Activated CD8-positive, alpha-beta T cell treated with anti-CD3 and anti-CD28 coated beads, Interleukin-2, amount 10 ng/mL, durations not matched to agents 7 days and 5 days (primary cell): Measurements from ENCODE around the gene NTMT1. TPM values are rescaled to one million over a fixed set of nuclear protein-coding genes. Genes with fewer than 3 reads are reported as not detected.

ENCODE experiments used
- ATAC-seq: fragments of 150-1000 bp; cut with Tn5 transposase; one replicate; pipeline ENCODE4 v1.10.0; 2021; ENCODE audit warnings: moderate library complexity
- CTCF ChIA-PET: fragments of 350-600 bp; sonication (Branson Sonifier 250); formaldehyde crosslinking; loops from one replicate; lab custom pipeline; 2021; ENCODE audit warnings: antibody characterized with exemption; lab: Charles Lee
- POLR2A ChIA-PET: fragments of 350-600 bp; sonication (Branson Sonifier 250); formaldehyde crosslinking; loops from one replicate; lab custom pipeline; 2021; ENCODE audit warnings: antibody characterized with exemption; lab: Charles Lee
- DNase-seq: peaks from one replicate; pipeline ENCODE4 v3.0.0-alpha.2; 2020
- H3K27ac Mint-ChIP-seq: one replicate; pipeline ENCODE4 v1.8.0; 2021; ENCODE audit warnings: mild to moderate bottlenecking, mixed read lengths
- H3K27me3 Mint-ChIP-seq: one replicate; pipeline ENCODE4 v1.8.0; 2021; ENCODE audit warnings: low read depth, mixed read lengths
- H3K36me3 Mint-ChIP-seq: one replicate; pipeline ENCODE4 v1.8.0; 2021; ENCODE audit warnings: low read depth, mixed read lengths
- H3K4me1 Mint-ChIP-seq: one replicate; pipeline ENCODE4 v1.8.0; 2021; ENCODE audit warnings: low read depth, mixed read lengths
- H3K4me3 Mint-ChIP-seq: one replicate; pipeline ENCODE4 v1.8.0; 2021; ENCODE audit warnings: mild to moderate bottlenecking, mixed read lengths
- H3K9me3 Mint-ChIP-seq: one replicate; pipeline ENCODE4 v1.8.0; 2022; ENCODE audit warnings: mixed read lengths; ENCODE audit not compliant: insufficient read depth
- total RNA-seq, 2 experiments: library from RNA; stranded (reverse); gene quantifications; one replicate each; pipeline ENCODE4 v1.2.3, GENCODE V29; 2021

NTMT1 gene
- total RNA-seq, 2 experiments from 2014 or later, result 36.2 to 39.2 TPM

- peaks cover 13% of the 10 kb centered on the region for H3K4me1 Mint-ChIP-seq
- H3K27me3 Mint-ChIP-seq, result peaks cover 27% of the 10 kb centered on the region
- ChIA-PET CTCF (interaction anchor here (0.6 to 9.5 kb wide), 4 partner anchors 7 to 489 kb away, joined by 3 to 176 read pairs (median 46); no protein-coding TSS in a partner anchor), POLR2A (interaction anchor here (1.1 to 1.4 kb wide), 2 partner anchors 442 to 488 kb away, joined by 4 to 5 read pairs; partner anchors contain the start of gene IER5L)
- no peaks in the 10 kb centered on the region for H3K9me3 Mint-ChIP-seq
- DNase-seq (no peak), ATAC-seq (peak; percentile 31)
- no peaks in the 10 kb centered on the region for H3K36me3 Mint-ChIP-seq
- peak overlapping the region; percentile 34 for H3K4me3 Mint-ChIP-seq
- no peak overlapping the region for H3K27ac Mint-ChIP-seq
Observed at GRCh38 chr9:129619787-129620668, 5.9 kb upstream of the NTMT1 start.

GRCh38 chr9:129620669-129621295, 5.2 kb upstream of the NTMT1 start, which contains the start of gene C9orf50:
Gene C9orf50, minus strand, starts transcription at chr9:129621101. Its CDS starts 527 bp downstream, at chr9:129620574.
- CTCF ChIA-PET, result interaction anchor here (0.9 to 9.5 kb wide), 5 partner anchors 7 to 490 kb away, joined by 3 to 176 read pairs (median 10); no protein-coding TSS in a partner anchor

GRCh38 chr9:129623331-129623730, 2.6 kb upstream of the NTMT1 start:
- Mint-ChIP-seq H3K36me3 (peaks cover 9% of the 10 kb centered on the region), H3K4me1 (peaks cover 35% of the 10 kb centered on the region), H3K4me3 (no peak overlapping the region), H3K27ac (no peak overlapping the region), H3K27me3 (peaks cover 20% of the 10 kb centered on the region), H3K9me3 (no peaks in the 10 kb centered on the region)
- no peak for DNase-seq
- POLR2A ChIA-PET, result interaction anchor here (1.9 kb wide), 1 partner anchor 484 kb away, joined by 5 read pairs; no protein-coding TSS in a partner anchor
- CTCF ChIA-PET, result interaction anchor here (1.0 to 9.5 kb wide), 10 partner anchors 10 to 492 kb away, joined by 3 to 176 read pairs (median 10); partner anchors contain the start of genes ASB6 and IER5L
- no peak for ATAC-seq

More at GRCh38 chr9:129620669-129621295, 5.2 kb upstream of the NTMT1 start, which contains the start of gene C9orf50:
- Mint-ChIP-seq H3K9me3 (no peaks in the 10 kb centered on the region), H3K36me3 (no peaks in the 10 kb centered on the region), H3K4me3 (no peak within 1 kb of the TSS), H3K27me3 (peaks cover 27% of the 10 kb centered on the region), H3K27ac (no peak within 1 kb of the TSS), H3K4me1 (peaks cover 18% of the 10 kb centered on the region)
- POLR2A ChIA-PET, result interaction anchor here (1.1 to 1.4 kb wide), 2 partner anchors 443 to 489 kb away, joined by 4 to 5 read pairs; partner anchors contain the start of gene IER5L
- ATAC-seq (no peak), DNase-seq (no peak)

- ATAC-seq (peak; percentile 10), DNase-seq (peak; percentile 82)
- H3K27me3 Mint-ChIP-seq, result peaks cover 14% of the 10 kb centered on the region
- peaks cover 45% of the 10 kb centered on the region for H3K4me1 Mint-ChIP-seq
- peak overlapping the region; percentile 40 for H3K4me3 Mint-ChIP-seq
- H3K36me3 Mint-ChIP-seq, result peaks cover 15% of the 10 kb centered on the region
- peak overlapping the region; percentile 88 for H3K27ac Mint-ChIP-seq
- POLR2A ChIA-PET, result interaction anchor here (0.8 to 1.9 kb wide), 3 partner anchors 15 to 485 kb away, joined by 4 to 8 read pairs (median 5); partner anchors contain the start of gene IER5L
- no peaks in the 10 kb centered on the region for H3K9me3 Mint-ChIP-seq
- CTCF ChIA-PET, result interaction anchor here (0.7 to 9.5 kb wide), 47 partner anchors 11 to 900 kb away, joined by 3 to 176 read pairs (median 4); partner anchors contain the start of genes ASB6, CRAT, IER5L and PTPA
Observed at GRCh38 chr9:129624168-129624759, 1.7 kb upstream of the NTMT1 start.

DNA sequence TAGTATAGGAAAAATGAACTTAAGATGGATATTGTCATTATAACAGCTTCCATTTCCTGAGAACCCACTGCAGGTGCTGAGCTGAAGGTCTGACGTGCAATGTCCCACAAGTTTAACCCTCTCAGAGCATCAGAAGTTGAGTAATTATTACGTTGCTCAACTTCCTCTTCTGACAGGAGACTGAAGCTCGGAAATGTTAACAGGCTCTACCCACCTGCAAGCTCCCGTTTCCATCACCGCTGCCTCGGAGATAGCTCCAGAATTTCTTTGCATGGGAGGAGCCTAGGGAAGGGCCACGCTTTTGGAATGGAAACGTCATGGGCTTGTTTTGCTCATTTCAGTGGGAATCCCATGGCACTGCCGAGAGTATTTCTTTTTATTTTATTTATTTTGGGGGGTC, 1.0 kb upstream of the NTMT1 start:
- POLR2A ChIA-PET, result interaction anchor here (0.7 to 1.9 kb wide), 7 partner anchors 14 to 485 kb away, joined by 3 to 8 read pairs (median 4); partner anchors contain the start of gene IER5L
- Mint-ChIP-seq H3K4me3 (peak overlapping the region; percentile 76), H3K36me3 (peaks cover 16% of the 10 kb centered on the region), H3K4me1 (peaks cover 49% of the 10 kb centered on the region), H3K9me3 (no peaks in the 10 kb centered on the region), H3K27ac (peak overlapping the region; percentile 88), H3K27me3 (peaks cover 9% of the 10 kb centered on the region)
- ATAC-seq (peak; percentile 25), DNase-seq (peak; percentile 58)
- CTCF ChIA-PET, result interaction anchor here (0.9 to 9.5 kb wide), 35 partner anchors 11 to 596 kb away, joined by 3 to 176 read pairs (median 5); partner anchors contain the start of genes ASB6, CRAT, IER5L and PTPA

DNA sequence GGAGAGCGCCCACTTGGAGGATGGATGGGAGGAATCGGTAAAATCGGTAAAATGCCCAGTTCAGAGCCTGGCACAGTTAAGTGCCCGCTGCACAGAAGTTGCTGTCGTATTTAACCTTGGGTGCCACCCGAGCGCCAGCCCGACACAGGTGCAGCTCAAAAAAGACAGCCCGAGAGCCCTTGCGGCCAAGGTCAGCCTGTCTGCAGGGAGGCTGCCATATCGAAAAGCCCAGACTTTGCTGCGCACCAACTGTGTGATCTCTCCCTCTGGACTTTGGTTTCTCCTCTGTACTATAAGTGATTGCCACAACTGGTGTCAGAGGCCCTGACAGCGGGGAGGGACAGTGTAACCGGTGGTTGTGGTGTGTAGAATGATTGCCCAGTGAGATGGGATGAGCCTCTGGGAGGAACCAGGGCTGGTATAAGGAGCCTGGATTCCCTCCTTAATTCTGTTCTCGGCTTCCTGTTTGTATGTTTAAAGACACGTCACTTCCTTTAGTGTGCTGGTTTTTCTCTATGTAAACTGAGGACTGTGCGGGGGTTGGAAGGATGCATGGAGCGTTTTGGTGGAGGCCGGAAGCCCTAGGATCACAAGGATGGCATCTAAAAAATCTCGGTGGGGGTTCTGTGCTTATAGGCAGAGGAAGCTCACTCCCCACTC, 792 bp downstream of the NTMT1 start:
- peak overlapping the region; percentile 88 for H3K27ac Mint-ChIP-seq
- CTCF ChIA-PET, result interaction anchor here (2.0 to 9.5 kb wide), 5 partner anchors 13 to 496 kb away, joined by 7 to 176 read pairs (median 75); partner anchors contain the start of gene ASB6
- no peaks in the 10 kb centered on the region for H3K9me3 Mint-ChIP-seq
- POLR2A ChIA-PET, result interaction anchor here (0.6 to 1.6 kb wide), 4 partner anchors 10 to 484 kb away, joined by 3 to 4 read pairs (median 4); no protein-coding TSS in a partner anchor
- H3K27me3 Mint-ChIP-seq, result no peaks in the 10 kb centered on the region
- H3K36me3 Mint-ChIP-seq, result peaks cover 16% of the 10 kb centered on the region
- peak; percentile 40 for ATAC-seq
- peak overlapping the region; percentile 80 for H3K4me3 Mint-ChIP-seq
- peak; percentile 63 for DNase-seq
- H3K4me1 Mint-ChIP-seq, result peaks cover 57% of the 10 kb centered on the region

DNA sequence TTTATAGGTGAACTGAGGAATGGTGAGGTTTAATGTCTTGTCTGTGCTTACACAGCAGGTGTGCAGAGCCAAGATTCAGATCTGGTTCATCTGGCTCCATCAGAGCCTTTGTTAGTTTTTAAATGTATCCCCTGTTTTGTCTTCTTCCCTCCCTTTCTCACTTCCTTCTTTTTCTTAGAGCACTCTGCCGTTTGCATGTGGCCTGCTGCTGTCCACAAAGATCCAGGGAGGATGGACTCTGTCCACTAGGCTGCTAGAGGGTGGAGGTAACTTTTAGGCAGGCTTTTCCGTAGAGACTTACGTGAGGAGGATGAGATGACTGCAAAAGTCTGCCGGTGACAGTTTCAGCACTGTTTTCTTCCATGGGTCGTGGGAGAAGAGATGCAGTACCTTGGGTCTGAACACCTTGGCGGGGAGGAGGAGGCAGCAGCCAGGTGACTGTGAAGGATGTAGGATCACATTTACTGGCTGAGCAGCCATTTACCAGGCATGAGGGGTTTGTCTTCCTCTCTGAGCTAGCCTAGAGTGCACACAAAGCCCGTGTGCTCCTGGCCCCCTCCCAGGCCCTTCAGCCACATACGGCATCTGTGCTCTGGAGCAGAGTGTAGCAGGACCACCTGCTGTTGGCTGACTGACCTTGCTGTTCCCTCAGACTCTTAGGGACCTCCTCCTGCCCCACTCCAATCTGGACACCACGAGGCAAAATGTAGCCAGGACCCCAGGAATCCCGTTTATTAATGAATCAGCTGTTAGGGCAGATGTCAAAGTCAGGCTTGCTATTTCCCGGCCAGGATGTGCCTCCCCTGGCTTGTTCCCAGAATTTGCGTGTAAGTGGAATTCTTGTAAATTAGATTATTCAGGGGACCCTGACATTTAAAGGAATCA, 1.8 kb downstream of the NTMT1 start:
- ATAC-seq (no peak), DNase-seq (no peak)
- Mint-ChIP-seq H3K4me3 (peak overlapping the region; percentile 80), H3K4me1 (peaks cover 61% of the 10 kb centered on the region), H3K27ac (peak overlapping the region; percentile 88), H3K27me3 (no peaks in the 10 kb centered on the region), H3K9me3 (no peaks in the 10 kb centered on the region), H3K36me3 (peaks cover 21% of the 10 kb centered on the region)
- POLR2A ChIA-PET, result interaction anchor here (0.6 to 1.6 kb wide), 3 partner anchors 9 to 485 kb away, joined by 3 to 4 read pairs (median 4); no protein-coding TSS in a partner anchor
- CTCF ChIA-PET, result interaction anchor here (1.2 to 9.5 kb wide), 5 partner anchors 12 to 497 kb away, joined by 3 to 176 read pairs (median 75); partner anchors contain the start of gene ASB6

DNA sequence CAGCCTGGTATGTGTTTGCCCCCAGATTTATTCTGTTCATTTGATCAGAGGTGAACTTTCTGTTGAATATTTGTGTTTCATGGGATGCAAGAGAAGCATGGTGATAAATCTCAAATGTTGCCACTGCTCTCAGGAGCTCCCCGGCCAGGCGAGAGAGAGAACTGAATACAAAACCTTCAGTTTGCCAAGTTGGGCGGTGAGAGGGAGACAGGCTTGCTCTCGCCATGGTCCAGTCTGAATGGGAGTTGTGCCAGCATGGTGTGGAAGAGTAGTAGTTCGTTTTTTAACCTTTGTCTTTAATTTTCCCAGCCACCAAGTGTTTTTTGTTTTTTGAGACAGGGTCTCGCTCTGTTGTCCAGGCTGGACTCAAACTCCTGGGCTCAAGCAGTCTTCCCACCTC, 2.7 kb downstream of the NTMT1 start:
- ChIA-PET CTCF (interaction anchor here (0.8 to 9.5 kb wide), 5 partner anchors 12 to 498 kb away, joined by 3 to 176 read pairs (median 75); partner anchors contain the start of gene ASB6), POLR2A (no interaction called here)
- Mint-ChIP-seq H3K27ac (peak overlapping the region; percentile 69), H3K4me3 (no peak overlapping the region), H3K27me3 (no peaks in the 10 kb centered on the region), H3K36me3 (peaks cover 27% of the 10 kb centered on the region), H3K9me3 (no peaks in the 10 kb centered on the region), H3K4me1 (peaks cover 61% of the 10 kb centered on the region)
- ATAC-seq (no peak), DNase-seq (no peak)

GRCh38 chr9:129629251-129629820, 3.4 kb downstream of the NTMT1 start:
- ChIA-PET CTCF (interaction anchor here (0.8 to 9.4 kb wide), 3 partner anchors 11 to 498 kb away, joined by 3 to 87 read pairs (median 75); partner anchors contain the start of gene ASB6), POLR2A (no interaction called here)
- H3K27ac Mint-ChIP-seq, result peak overlapping the region; percentile 43

More at GRCh38 chr9:129629251-129629820, 3.4 kb downstream of the NTMT1 start:
- Mint-ChIP-seq H3K9me3 (no peaks in the 10 kb centered on the region), H3K27me3 (no peaks in the 10 kb centered on the region), H3K4me3 (no peak overlapping the region), H3K4me1 (peaks cover 56% of the 10 kb centered on the region), H3K36me3 (peaks cover 32% of the 10 kb centered on the region)
- DNase-seq (no peak), ATAC-seq (no peak)
